Fibroblast of mammary gland (primary cell): Measurements from ENCODE around the gene PCED1B.
"Not testable (repeated sequence)": the region's sequence is repeated elsewhere in the genome, so short reads cannot be mapped to it uniquely, and the experiment has no call there.

Source experiments
- DNase-seq: peaks from one replicate; pipeline ENCODE4 v3.0.0-alpha.2; 2010; ENCODE audit warnings: low read depth
- H3K4me3 ChIP-seq: 2 replicates; pipeline ENCODE4 v1.5.1; 2011; ENCODE audit warnings: low read depth, mild to moderate bottlenecking, low read length, moderate library complexity; ENCODE audit not compliant: control insufficient read depth
- TF ChIP-seq, protein P1 (sequence below): conservative IDR thresholded peaks from 2 replicates; pipeline ENCODE4 v1.5.1; 2011; ENCODE audit warnings: low read depth, low read length, inconsistent platforms; ENCODE audit not compliant: control insufficient read depth, insufficient read depth

The PCED1B gene

DNA sequence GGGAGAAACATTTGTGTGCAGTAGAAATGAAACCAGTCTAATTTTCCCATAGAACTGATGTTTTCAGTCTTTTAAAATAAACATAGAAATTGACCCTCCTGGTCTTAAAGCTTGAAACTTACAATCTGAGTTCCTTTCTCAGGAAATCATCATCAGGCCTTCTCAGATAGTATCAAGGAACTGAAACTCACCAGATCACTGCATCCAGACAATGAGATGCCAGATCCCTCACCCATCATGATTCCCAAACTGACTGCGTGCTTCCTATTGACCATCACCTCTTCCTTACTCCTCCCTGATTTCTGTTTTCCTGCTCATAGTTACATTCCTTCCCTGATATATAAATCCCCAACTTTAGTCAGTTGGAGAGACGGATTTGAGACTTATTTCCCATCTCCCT lies 195.3 kb downstream of the PCED1B start:
- H3K4me3 ChIP-seq: no peak overlapping the region
- TF ChIP-seq, protein P1, sequence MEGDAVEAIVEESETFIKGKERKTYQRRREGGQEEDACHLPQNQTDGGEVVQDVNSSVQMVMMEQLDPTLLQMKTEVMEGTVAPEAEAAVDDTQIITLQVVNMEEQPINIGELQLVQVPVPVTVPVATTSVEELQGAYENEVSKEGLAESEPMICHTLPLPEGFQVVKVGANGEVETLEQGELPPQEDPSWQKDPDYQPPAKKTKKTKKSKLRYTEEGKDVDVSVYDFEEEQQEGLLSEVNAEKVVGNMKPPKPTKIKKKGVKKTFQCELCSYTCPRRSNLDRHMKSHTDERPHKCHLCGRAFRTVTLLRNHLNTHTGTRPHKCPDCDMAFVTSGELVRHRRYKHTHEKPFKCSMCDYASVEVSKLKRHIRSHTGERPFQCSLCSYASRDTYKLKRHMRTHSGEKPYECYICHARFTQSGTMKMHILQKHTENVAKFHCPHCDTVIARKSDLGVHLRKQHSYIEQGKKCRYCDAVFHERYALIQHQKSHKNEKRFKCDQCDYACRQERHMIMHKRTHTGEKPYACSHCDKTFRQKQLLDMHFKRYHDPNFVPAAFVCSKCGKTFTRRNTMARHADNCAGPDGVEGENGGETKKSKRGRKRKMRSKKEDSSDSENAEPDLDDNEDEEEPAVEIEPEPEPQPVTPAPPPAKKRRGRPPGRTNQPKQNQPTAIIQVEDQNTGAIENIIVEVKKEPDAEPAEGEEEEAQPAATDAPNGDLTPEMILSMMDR: no peak
- no peak for DNase-seq

DNA sequence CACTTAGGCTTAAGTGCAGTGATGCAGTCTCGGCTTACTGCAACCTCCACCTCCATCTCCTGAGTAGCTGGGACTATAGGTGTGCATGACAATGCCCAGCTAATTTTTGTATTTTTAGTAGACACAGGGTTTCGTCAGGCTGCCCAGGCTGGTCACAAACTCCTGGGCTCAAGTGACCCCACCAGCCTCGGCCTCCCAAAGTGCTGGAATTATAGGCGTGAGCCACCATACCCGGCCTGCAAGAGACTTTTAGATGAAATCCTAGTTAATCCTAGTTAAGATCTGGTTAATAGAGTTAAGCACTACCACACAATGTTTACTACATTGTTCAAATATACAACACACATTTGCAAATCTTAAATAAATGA lies 196.8 kb downstream of the PCED1B start:
- DNase-seq: no peak
- H3K4me3 ChIP-seq: no peak overlapping the region
- TF ChIP-seq, protein P1: no peak

DNA sequence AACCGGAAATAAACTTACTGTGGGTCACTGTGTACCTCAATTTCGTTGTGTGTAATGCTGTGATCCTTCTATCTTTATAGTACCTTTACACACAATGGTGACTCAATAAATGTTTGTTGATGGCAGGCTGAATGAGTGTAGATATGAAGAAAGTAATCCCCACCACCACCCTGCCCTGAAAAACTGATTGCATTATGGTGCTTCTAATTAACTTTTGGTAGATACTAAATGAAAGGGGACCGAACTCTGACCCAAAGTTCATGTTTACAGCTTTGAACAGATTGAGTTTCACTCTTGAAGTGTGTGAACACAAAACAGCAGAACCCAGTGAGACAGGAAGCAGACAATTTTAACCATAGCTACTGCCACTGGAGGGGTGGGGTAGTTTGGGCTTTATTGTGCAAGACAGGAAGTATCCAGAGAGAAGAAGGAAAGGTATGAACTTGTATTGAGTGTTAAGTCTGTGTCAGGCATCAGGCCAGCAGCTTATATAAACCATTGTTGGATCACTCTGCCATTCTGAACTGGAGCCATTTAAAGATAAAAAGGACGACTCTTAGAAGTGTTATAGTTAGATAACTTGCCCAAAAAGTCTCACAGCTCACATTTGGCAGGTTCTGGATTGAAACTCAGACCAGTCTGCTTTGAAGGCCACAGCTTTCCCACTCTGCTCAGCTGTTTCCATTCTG lies 197.3 kb downstream of the PCED1B start:
- TF ChIP-seq, protein P1: no peak
- DNase-seq: peak; percentile 36
- H3K4me3 ChIP-seq: no peak overlapping the region

DNA sequence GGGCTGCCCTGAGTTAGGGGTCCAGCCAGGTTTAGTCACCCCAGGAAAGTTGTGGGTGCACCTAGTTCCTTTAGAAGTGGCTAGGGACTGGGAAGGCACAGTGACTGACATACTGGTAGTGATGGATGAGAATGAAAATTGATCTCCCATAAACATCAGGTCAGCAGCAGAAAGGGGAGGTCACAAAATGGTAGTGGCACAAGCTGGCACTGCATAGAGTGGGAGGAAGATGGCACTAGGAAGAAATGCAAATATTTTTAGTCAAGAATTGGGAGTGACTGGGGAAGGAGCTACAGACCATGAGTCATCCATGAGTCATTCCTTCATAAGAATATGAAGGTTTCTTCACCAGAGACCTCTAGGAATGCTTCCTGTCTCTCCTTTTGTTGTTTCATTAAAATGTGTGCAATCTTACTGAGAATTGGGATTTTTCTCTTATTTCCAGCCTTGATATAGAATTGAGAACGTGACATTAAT lies 198.6 kb downstream of the PCED1B start:
- DNase-seq: peak; percentile 95
- TF ChIP-seq, protein P1: no peak
- H3K4me3 ChIP-seq: no peak overlapping the region

DNA sequence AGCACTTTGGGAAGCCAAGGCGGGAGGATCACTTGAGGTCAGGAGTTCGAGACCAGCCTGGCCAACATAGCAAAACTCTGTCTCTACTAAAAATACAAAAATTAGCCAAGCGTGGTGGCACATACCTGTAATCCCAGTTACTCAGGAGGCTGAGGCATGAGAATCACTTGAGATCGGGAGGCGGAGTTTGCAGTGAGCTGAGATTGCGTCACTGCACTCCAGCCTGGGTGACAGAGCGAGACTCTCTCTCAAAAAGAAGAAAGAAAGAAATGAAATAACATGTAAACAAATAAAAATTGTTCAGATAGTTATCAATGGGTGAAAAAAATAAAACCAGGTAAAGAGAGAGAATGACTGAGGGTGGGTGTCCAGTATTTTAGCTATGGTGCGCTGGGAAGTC lies 200.3 kb downstream of the PCED1B start:
- DNase-seq, H3K4me3 ChIP-seq: not testable (repeated sequence)

DNA sequence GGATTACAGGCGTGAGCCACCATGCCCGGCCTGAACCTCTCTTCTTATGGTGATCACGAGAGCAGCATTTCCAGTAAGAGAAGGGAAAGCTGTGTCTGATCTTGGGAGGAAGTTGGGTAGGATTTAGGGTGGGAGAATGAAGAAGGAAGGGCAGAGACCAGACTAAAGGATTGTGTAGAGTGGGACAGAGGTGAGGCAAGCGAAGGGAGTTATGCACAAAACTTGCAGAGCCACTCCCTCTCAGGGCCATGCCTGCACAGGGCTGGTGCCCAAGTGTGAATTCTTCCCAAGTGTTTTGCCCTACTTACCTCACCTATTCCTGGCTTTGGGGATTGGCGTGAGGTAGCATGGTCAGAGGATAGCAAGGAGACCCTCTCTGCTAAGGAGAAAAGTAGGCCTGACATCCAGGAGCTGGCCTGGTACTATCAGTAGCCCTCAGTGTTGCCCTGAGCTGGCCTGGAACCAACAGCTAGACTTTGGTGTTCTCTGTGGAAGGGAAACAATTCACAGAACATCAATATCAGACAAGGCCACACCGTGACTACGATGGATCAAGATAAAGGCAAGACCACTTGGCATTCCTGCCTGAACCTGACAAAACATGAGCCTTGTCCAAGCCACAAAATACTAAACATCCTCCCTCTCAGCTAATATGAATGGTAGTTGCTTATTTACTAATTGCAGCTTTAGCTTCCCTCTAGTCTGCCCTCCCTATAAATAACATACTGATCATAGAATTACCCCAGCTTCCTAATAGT lies 201.3 kb downstream of the PCED1B start:
- TF ChIP-seq, protein P1: no peak
- no peak overlapping the region for H3K4me3 ChIP-seq
- no peak for DNase-seq

DNA sequence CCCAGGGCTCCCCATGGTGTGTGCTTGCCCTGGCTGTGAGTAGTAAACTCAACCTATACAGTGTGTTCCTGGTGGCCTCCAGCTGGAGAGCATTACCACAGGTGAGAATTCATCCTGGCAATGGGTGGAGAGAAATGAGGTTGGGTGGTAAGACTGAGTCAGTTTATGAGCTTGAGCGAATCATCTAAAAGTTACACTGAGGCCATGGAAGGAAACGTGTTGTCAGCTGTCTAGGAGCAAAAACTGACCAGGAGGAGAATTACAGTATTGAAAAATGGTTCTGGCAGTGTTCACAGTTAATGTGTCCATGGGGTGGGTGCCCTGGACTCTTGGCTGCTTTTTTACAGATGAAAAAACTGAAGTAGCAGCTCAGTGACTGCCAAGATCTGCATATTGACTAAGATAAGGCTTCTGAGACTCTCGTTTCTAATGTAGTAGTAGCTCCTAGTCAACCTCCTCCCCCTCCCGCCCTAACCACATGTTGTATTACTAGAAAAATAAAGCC lies 202.3 kb downstream of the PCED1B start:
- DNase-seq: peak; percentile 61
- no peak overlapping the region for H3K4me3 ChIP-seq
- TF ChIP-seq, protein P1: no peak
